Measurements from ENCODE around the gene UST.

GRCh38 chr6:148990403-148990802 is 243.6 kb downstream of the UST start:
- TF ChIP-seq EZH2 (IDR thresholded peaks at IDR 0.05; ENCODE audit: borderline replicate concordance), result no peak
- TF ChIP-seq CTCF (IDR thresholded peaks at IDR 0.05; ENCODE audit: poor library complexity), result no peak
- TF ChIP-seq EZH2phosphoT487 (IDR thresholded peaks at IDR 0.05; ENCODE audit: low read depth, severe bottlenecking, unreplicated experiment), result no peak
